ENCODE data around the gene PDZD2. TPM values are rescaled to one million over a fixed set of nuclear protein-coding genes. Genes with fewer than 3 reads are reported as not detected.

The PDZD2 gene
- total and polyA plus RNA-seq, 2 experiments from 2014 or later: 0.21 TPM; not detected in 1

DNA sequence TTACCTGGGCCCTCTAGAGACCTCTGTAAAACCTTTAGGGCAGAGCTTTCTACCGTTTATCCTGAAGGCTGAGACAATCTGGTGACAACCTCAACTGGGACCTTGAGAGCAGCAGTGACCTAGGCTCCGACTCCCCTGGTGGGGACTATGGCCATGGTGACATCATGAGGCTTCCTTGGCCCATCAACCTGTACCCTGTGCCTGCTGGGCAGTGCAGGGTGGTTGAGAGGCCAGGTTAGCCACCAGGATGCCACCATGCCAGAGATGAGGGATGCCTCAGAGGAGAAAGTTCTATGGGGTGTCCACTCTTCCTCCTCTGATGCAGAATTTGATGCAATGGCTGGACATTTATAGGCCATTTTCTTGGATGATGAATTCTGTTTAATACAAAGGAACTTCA lies 194.8 kb downstream of the PDZD2 start:
- Histone ChIP-seq H4K20me1 (ENCODE audit: insufficient read depth) (no peaks in the 10 kb centered on the region), H3K27ac (no peak overlapping the region), H3K9ac (no peak overlapping the region), H3K4me2 (ENCODE audit: unreplicated experiment) (no peak overlapping the region), H3K36me3 (ENCODE audit: low read depth) (no peaks in the 10 kb centered on the region), H3K9me3 (ENCODE audit: low read depth) (no peaks in the 10 kb centered on the region), H2AFZ (no peak overlapping the region), H3K9me2 (ENCODE audit: insufficient read depth) (no peaks in the 10 kb centered on the region), H3K4me1 (ENCODE audit: insufficient read depth) (no peaks in the 10 kb centered on the region), H3K79me2 (ENCODE audit: insufficient read depth) (no peaks in the 10 kb centered on the region), H3K4me3 (no peak overlapping the region), H3K27me3 (replicated peaks; ENCODE audit: insufficient read depth) (peaks cover 3% of the 10 kb centered on the region; the same call in 1 of the 2 replicates), H3F3A (ENCODE audit: insufficient read depth) (no peaks in the 10 kb centered on the region)
- 54 to 64% methylated on average over 2 of the region's 2 CpGs for WGBS, 2 experiments (ENCODE audit: low coverage in 1 of 2, low lambda C conversion rate in 2 of 2, missing lambda C conversion rate in 2 of 2)
- in situ Hi-C loops (cut with MboI): loop anchor here (25.0 kb wide), 1 partner anchor 479 kb away; the partner anchor contains the start of gene MTMR12
- no peak for DNase-seq
- TF ChIP-seq EZH2phosphoT487 (IDR thresholded peaks at IDR 0.05; ENCODE audit: insufficient read depth, low read depth) (no peak), EZH2 (IDR thresholded peaks at IDR 0.05; ENCODE audit: insufficient read depth, poor library complexity, severe bottlenecking) (no peak)

DNA sequence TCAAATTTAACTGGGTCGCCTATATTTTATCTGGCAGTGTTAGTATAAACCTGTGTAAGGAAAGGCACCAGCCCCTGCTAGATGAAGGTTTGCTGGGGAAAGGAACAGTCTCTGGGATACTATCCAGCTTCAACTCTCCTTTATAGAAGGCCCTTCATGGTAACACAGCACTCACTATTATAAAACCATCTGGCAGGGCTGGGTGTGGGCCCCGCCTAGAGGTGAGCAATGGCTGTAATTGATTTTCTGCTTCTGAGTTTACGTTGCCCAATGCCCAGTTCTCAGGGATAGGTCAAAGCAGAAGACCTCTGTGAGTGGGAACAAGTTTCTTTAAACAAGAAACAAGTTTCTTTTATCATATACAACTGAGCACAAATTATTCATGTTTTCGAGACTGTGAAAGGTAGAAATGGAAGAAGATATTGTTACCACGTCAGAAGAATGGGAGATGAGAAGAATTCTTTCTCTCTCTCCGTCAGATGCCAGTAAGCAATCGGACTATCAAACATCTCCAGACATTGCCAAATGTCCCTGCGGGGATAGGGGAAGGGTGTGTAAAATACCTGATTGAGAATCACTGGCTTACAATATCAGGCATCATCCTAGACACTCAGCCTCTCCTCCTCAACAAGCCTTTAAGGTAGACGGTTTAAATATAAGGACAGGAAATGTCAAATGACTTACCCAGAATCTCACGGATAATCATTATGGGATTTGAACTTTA lies 205.9 kb downstream of the PDZD2 start:
- Histone ChIP-seq H3K9me2 (ENCODE audit: insufficient read depth) (no peaks in the 10 kb centered on the region), H3K4me2 (ENCODE audit: unreplicated experiment) (no peak overlapping the region), H3K9me3 (ENCODE audit: low read depth) (no peaks in the 10 kb centered on the region), H3K27me3 (replicated peaks; ENCODE audit: insufficient read depth) (peaks cover 34% of the 10 kb centered on the region), H3K4me3 (no peak overlapping the region), H4K20me1 (ENCODE audit: insufficient read depth) (no peaks in the 10 kb centered on the region), H2AFZ (no peak overlapping the region), H3F3A (ENCODE audit: insufficient read depth) (no peaks in the 10 kb centered on the region), H3K4me1 (ENCODE audit: insufficient read depth) (no peaks in the 10 kb centered on the region), H3K27ac (no peak overlapping the region), H3K36me3 (ENCODE audit: low read depth) (no peaks in the 10 kb centered on the region), H3K79me2 (ENCODE audit: insufficient read depth) (no peaks in the 10 kb centered on the region), H3K9ac (no peak overlapping the region)
- DNase-seq: no peak
- 63 to 64% methylated on average over 10 of the region's 10 CpGs for WGBS, 2 experiments (ENCODE audit: low coverage in 1 of 2, low lambda C conversion rate in 2 of 2, missing lambda C conversion rate in 2 of 2)
- TF ChIP-seq EZH2 (IDR thresholded peaks at IDR 0.05; ENCODE audit: insufficient read depth, poor library complexity, severe bottlenecking) (no peak), EZH2phosphoT487 (IDR thresholded peaks at IDR 0.05; ENCODE audit: insufficient read depth, low read depth) (no peak)
- in situ Hi-C loops (cut with MboI): loop anchor here (25.0 kb wide), 1 partner anchor 468 kb away; the partner anchor contains the start of gene MTMR12

DNA sequence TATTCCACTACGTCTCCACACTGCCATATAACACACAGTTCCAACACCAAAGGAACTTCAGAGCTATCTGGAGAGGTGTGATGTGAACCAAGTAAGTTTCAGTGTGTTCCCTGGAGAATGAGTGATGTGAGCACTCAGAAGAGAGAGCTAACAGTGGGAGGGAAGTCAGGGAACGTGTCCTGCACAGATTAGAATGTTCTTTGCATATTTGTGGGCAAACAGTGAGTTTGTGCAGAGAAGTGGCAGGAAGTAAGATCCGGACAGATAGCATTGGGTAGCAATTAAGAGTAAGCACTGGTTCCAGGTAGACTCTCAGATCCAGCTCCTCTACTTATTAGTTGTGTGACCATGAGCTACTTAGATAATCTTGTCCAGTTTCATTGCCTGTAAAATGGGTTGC lies 206.4 kb downstream of the PDZD2 start:
- in situ Hi-C loops (cut with MboI): loop anchor here (25.0 kb wide), 1 partner anchor 467 kb away; the partner anchor contains the start of gene MTMR12
- no peaks in the 10 kb centered on the region for H3K9me2 ChIP-seq (ENCODE audit: insufficient read depth)
- H3K4me3 ChIP-seq: no peak overlapping the region
- no peak overlapping the region for H3K9ac ChIP-seq
- H2AFZ ChIP-seq: no peak overlapping the region
- no peaks in the 10 kb centered on the region for H3K79me2 ChIP-seq (ENCODE audit: insufficient read depth)
- no peaks in the 10 kb centered on the region for H3F3A ChIP-seq (ENCODE audit: insufficient read depth)
- TF ChIP-seq EZH2phosphoT487 (IDR thresholded peaks at IDR 0.05; ENCODE audit: insufficient read depth, low read depth): no peak
- TF ChIP-seq EZH2 (IDR thresholded peaks at IDR 0.05; ENCODE audit: insufficient read depth, poor library complexity, severe bottlenecking): no peak
- no peaks in the 10 kb centered on the region for H3K9me3 ChIP-seq (ENCODE audit: low read depth)
- DNase-seq: no peak
- H3K4me1 ChIP-seq (ENCODE audit: insufficient read depth): no peaks in the 10 kb centered on the region
- peaks cover 31% of the 10 kb centered on the region for H3K27me3 ChIP-seq (replicated peaks; ENCODE audit: insufficient read depth)
- H3K27ac ChIP-seq: no peak overlapping the region
- no peaks in the 10 kb centered on the region for H3K36me3 ChIP-seq (ENCODE audit: low read depth)
- no peak overlapping the region for H3K4me2 ChIP-seq (ENCODE audit: unreplicated experiment)
- 44 to 52% methylated on average over 3 of the region's 3 CpGs for WGBS, 2 experiments (ENCODE audit: low coverage in 1 of 2, low lambda C conversion rate in 2 of 2, missing lambda C conversion rate in 2 of 2)
- no peaks in the 10 kb centered on the region for H4K20me1 ChIP-seq (ENCODE audit: insufficient read depth)

DNA sequence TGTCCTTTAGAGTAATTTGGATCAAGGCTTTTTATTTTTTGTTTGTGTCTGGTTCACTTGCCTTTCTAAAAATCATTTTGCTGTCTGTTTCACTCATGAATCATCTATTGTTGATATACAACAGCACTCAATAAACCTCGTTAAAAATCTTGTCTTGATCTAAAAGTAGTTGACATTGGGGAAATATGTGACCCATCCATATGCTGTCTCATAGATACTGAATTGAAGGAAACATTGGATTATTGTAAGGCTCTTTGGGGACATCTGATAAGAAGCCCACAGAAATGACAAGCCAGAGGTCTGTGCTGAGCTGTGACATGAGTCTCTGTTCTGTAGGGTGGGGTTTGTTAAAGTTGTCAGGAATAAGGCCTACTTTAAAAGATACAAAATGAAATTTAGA lies 208.0 kb downstream of the PDZD2 start:
- Histone ChIP-seq H3K27ac (no peak overlapping the region), H3K79me2 (ENCODE audit: insufficient read depth) (no peaks in the 10 kb centered on the region), H3K9ac (no peak overlapping the region), H3F3A (ENCODE audit: insufficient read depth) (no peaks in the 10 kb centered on the region), H4K20me1 (ENCODE audit: insufficient read depth) (no peaks in the 10 kb centered on the region), H3K4me2 (ENCODE audit: unreplicated experiment) (no peak overlapping the region), H2AFZ (no peak overlapping the region), H3K9me3 (ENCODE audit: low read depth) (no peaks in the 10 kb centered on the region), H3K36me3 (ENCODE audit: low read depth) (no peaks in the 10 kb centered on the region), H3K4me1 (ENCODE audit: insufficient read depth) (no peaks in the 10 kb centered on the region), H3K9me2 (ENCODE audit: insufficient read depth) (no peaks in the 10 kb centered on the region), H3K4me3 (no peak overlapping the region), H3K27me3 (replicated peaks; ENCODE audit: insufficient read depth) (peaks cover 28% of the 10 kb centered on the region)
- TF ChIP-seq EZH2 (IDR thresholded peaks at IDR 0.05; ENCODE audit: insufficient read depth, poor library complexity, severe bottlenecking) (no peak), EZH2phosphoT487 (IDR thresholded peaks at IDR 0.05; ENCODE audit: insufficient read depth, low read depth) (no peak)
- WGBS, 2 experiments (ENCODE audit: low coverage in 1 of 2, low lambda C conversion rate in 2 of 2, missing lambda C conversion rate in 2 of 2): 33 to 38% methylated on average over 1 of the region's 1 CpG
- in situ Hi-C loops (cut with MboI): loop anchor here (25.0 kb wide), 1 partner anchor 465 kb away; the partner anchor contains the start of gene MTMR12
- DNase-seq: no peak
